Measurements from ENCODE around the gene TBC1D21.
A peak's percentile ranks its signal among the peaks of the same experiment; 100 is the strongest.

The TBC1D21 gene

DNA sequence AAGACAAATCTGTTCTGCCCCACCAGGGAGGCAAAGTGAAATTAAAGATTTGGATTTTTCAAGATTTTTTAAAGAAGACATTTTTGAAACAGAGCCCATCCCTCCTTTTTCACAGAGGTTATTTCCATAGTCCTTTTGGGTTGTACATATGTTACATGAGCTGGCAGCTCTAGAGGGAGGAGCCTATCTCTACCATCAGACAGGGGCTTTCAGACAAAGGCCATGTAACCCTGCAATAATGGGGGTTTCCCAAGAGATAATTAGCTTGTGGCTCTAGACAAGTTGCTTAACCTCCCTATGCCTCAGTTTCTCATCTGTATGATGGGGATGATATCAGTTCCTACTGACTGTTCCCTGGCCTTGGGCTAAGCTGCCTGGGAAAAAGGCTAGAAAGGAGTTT is 8.0 kb upstream of the TBC1D21 start:
- DNase-seq, result no peak

DNA sequence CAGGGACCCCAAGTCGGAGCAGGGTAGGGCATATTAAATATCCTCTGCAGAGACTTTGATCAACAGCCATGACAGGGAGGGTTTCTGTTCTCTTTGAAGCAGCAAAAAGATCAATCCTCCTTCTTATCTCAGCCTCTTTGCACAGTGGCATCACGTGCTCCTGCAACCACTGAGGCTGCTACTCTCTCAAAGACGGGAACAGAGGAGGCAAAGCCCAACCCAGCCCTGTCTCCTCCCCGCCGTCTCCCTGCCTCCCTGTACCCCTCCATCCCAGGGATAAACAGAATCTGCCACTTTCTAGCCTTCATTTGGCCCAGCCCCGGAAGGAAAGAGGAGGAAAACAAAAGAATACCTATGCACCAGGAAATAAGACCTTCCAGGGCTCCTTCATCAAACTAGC is 7.5 kb upstream of the TBC1D21 start:
- no peak for DNase-seq

DNA sequence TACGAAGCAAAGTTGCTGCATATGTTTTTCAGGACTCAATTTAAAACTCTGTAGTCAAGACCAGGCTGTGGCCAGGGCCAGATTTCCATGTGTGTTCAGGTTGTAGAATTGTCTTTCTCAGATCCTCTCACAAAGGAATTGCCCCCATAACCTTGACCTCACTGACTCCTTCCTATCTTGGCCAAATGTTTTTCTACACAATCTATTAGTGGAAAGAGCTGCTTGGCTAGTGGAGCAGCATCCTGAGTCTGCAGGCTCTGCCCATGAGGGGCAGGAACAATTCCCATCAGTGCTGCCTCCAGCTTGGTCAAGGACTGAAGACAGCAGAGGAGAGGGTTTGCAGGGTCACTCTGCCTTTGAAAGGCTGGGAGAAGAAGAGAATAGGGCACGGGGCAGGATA is 6.9 kb upstream of the TBC1D21 start:
- DNase-seq, result no peak

DNA sequence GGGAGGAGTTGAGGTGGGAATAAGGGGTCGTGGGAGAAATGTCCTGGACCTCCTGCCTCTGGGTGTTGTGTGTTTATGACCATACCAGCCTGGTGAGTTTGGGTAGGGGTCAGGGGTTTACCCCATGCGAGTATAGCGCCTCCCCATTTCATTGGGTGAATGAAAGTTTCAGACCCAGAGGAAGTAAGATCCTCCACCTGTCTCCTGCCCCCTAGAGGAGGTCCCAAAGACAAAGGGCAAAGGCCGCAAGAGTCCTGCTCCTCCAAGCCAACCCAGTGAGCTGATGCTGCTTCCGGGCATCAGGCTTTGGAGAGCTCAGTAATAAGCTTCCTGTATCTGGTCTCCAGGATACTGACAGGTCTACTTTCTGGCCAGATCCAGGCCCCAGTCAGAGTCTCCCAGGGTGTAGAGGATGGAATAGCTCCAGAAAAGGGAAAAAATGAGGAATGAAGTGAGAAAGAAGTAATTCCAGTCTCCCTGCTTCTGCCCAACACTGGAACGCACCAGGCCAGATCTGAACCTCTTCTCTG is 6.4 kb upstream of the TBC1D21 start:
- no peak for DNase-seq

DNA sequence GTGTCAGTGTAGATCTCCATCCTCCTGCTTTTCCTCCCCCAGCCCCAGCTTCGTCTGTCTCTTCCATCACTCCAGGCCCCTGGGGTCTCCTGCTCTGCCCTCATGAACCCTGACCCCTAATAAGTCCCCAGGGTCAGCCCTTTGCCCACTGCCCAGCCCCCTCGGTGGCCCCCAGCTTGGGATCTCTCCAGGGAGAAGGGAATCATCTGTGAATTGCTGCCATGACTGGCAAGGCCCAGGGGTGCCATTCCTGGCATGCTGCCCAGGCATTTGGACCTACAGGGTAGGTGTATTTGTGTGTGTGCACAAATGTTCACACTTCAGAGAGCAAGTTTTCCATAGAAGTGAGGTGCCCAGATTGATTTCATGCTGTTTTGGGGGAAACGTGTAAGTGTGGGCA is 5.9 kb upstream of the TBC1D21 start:
- no peak for DNase-seq

DNA sequence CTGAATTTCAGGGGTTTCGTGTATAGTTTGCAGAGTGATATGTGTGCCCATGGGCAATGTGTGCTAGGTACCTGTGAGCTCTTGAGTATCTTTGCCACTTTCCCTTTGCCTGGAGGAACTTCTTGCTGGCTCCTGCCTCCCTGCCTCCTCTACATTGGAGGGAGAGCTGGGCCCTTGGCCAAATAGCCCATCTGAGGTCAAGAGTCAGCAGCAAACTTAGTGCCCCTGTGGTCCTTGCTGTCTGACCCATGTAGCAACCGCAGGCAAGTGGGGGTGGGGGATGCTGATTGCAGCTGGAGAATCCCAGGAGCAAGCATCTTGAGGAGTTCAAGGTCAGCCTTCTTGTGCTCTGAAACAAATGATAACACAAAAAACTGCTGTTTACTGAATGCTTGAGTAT is 5.4 kb upstream of the TBC1D21 start:
- DNase-seq, result no peak

DNA sequence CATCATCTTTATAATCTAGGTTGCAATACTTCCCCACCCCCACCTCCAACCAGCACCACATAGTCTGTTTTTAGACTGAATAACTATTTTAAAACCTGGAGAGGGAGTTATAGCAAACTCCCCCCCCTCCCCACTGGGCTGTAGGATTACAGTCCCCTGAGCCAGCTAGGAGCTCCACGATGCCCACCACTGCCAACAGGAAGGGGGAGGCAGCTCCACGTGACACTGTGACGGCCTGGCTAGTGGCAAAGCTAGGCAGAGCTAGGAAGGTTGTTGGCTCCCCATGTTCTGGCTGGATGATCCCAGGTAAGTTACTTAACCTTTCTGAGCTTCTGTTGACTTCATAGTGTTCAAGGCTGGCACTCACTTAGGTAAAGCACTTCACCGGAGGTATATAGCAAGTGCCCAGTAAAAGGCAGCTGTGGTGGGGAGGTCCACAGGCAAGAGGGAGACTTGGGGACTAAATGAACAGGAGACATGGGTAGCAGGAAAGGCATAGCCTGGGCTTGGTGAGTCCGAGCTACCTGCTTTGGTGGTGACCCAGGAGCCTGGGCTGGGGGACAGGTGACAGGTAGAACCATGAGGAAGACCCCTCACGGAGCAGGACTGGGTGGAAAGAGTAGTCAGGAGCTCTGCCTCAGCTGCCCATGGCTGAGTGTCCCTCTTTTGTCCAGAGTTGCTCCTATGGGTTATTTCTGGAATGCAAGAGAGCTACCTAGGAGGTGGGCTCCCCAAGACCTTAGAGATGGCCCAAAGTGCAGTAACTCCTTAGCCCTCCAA is 4.0 kb upstream of the TBC1D21 start:
- no peak for DNase-seq

DNA sequence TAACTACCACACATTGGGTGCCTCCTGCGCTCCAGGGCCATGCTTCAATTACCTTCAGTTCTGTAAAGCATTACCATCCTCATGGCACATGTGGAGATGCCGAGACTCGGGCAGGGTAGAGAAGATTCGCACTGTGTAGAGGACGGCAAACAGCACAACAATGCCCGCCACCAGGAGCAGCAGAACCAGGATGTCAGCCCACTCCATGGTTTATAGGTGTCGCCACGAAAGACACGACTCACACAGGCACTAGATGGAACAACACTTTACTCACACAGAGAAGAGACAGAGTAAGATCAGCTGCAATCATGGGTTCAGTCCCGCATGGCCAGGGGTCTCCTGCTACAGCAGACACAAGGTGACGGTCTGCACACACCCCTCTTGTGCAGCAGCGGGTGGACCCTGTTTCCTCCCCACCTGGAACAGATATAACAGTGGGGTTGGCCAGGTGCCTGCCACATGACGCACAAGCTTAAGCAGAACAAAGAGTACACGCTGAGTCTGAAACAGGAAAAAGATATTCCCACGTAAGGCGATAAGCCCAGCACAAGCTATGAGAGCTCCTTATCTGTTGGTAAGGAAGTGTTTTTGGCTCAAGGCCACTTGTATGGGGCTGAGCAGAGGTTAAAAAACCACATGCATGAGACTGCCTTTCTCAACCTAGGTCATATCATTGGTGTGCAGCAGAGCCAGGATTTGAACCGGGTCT is 2.5 kb upstream of the TBC1D21 start:
- no peak for DNase-seq

DNA sequence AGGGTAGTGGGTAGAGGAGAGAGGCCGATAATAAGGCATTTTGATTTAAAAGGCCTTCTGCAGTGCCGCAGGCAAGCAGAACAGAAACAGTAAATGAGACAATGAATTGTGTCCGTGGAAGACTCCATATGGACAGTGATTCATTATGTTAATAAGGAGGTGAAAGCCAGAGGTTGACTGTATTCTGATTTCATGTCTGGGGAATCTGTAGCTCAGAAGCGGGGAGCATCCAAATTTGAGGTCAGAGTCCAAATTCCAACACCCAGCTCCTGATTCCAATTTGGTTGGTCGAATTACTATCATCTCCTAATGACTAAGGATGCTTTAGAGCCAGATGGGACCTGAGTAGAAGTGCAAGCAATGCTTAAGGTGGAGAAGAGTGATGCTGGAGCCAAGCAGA is 1.0 kb upstream of the TBC1D21 start:
- no peak for DNase-seq

DNA sequence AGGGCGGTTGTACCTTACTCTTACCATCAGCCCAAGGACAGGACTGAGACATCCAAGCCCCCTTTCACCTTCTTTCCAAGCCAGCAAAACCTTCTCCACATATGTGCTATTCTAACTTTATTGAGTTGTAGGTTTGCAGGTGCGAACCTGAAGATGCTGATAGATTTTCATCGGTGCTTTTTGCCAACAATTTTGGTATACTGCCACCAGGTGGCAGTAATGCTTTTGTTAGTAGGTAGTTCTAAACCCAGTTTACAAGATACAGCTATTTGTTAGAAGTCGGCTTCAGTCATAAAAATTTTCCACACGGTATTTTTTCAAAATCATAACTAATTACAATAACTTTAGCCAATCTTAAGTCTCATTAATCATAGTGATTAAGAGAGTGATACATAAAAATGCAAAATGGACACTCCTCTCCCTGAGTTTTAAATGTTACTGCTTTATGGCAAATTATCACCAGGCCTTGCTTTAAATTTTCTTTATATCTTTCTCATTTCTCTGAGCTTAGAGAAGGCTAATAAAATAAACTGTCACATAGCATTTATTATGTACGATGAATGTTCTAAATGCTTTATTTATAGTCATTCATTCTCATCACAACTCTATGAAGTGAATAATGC is 636 bp downstream of the TBC1D21 start:
- peak; percentile 29 for DNase-seq

DNA sequence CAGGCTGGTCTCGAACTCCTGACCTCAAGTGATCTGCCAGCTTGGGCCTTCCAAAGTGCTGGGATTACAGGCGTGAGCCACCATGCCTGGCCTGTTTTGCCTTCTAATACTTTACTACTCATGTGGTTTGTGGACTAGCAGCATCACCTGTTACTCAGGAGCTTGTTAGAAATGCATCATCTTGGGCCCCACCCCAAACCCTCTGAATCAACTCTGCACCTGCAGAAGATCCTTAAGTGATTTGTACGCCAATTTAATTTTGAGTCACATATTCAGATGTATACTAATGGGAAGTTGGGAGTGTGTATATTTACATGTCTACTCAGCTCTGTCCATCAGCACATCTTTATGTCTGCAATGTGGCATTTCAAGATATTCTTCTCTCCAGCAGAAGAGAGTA is 6.1 kb downstream of the TBC1D21 start:
- no peak for DNase-seq

DNA sequence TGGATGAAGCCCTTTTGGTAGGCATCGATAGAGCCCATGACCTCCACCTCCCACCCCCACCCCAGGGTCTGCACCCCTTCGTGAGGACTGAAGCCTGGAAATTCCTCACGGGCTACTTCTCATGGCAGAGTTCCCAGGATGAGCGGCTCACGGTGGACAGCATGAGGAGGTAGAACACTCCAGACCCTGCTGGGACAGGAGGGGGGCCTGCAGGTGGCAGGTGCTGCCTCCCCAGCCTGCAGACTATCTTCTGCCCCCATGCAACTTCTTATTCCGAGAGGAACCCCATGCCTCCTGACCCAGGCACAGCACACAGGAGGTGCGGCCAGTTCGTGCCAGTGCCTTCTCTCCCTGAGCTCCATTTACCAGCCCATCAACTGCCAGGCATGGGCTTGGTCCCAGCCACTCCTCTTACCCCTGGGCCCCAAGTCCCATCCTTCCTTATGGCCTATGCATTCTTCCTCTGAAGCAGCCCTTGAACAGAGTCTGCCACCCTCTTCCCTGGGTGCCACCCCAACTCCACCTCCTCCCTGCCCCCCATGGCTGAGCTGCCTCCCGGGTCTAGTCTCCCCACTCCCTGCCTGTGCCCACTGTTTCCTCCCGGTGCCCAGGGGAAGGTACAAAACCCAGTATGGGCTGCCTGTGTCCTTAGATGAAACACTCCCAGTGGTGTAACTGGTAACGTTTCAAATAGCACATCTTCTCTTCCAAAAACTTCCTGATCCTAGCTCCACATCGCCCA is 8.4 kb downstream of the TBC1D21 start:
- no peak for DNase-seq

DNA sequence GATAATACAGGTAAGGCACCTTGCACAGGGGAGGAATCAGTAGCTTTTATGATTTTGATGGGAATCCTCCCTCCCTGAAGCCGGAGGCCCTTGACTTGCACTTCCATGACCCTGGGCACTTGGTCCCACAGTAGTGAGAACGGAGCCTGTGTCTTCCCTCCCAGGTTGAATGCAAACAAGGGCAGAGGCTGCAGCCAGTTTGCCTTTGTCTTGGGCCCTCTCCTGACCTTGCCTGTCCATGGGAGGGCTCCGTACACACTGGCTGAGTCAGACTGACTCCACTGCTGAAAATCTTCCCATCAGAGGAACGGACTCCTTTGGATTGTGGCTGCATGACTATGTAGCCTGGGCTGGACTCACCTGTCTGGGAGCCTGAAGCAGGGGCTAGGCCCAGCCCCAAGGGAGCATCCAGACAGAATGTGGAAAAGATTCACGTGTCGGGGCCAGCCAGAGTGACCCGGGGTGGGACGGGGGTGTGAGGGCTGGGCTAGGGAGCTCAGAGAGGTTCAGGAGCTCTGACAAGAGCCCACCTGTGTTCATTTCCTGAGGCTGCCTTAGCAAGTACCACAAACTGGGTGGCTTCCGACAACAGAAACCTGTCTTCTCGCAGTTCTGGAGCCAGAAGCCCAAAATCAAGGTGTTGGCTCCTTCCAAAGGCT is 9.5 kb downstream of the TBC1D21 start:
- no peak for DNase-seq

DNA sequence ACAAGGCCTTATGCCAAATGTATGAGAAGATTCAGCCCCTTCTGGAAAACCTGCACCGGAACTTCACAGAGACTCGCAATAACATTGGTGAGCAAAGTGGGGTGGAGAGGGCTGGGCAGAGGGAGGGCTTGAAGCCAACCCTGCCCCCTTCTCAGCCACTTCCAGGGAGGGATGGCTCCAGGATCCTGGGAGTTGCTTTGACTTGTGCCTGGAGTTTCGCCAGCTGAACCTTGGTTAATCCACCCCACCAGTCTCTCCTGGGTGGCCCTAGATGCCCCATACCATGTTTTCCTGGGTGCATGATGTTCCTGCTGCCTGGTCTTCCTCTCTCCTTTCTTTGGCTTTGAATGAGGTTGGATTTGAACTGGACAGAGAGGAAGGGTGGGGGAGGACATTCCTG is 10.8 kb downstream of the TBC1D21 start:
- no peak for DNase-seq

DNA sequence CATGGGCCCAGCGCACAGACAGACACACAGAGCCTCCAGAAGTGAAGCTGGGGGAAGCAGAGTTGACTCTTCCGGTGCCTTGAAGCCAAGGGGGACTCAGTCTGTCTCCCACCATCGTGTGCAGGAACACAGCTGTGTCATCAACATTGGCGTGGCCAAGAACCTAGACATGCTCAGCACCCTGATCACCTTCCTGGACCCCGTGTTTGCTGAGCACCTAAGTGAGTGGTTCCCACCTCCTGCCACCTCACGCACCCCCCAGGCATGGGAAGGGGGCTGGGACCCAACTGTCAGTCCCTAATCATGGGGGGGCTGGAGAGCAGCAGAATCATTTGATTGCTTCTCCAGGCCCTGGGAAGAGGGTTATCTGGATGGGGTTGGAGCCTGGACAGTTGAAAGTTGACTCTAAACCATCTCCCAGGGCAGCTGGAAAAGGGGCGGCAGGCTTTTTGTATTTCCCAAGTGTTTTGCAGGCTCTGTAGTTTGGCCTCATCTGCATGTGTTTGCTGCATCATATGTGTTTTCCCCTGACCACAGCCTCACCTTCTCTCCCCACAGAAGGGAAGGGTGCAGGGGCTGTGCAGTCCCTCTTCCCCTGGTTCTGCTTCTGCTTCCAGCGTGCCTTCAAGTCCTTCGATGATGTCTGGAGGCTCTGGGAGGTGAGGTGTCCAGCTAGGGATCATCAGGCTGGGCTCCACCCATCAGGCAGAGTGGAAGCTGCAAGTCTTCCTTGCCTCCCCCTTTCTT is 12.8 kb downstream of the TBC1D21 start:
- DNase-seq, result no peak

DNA sequence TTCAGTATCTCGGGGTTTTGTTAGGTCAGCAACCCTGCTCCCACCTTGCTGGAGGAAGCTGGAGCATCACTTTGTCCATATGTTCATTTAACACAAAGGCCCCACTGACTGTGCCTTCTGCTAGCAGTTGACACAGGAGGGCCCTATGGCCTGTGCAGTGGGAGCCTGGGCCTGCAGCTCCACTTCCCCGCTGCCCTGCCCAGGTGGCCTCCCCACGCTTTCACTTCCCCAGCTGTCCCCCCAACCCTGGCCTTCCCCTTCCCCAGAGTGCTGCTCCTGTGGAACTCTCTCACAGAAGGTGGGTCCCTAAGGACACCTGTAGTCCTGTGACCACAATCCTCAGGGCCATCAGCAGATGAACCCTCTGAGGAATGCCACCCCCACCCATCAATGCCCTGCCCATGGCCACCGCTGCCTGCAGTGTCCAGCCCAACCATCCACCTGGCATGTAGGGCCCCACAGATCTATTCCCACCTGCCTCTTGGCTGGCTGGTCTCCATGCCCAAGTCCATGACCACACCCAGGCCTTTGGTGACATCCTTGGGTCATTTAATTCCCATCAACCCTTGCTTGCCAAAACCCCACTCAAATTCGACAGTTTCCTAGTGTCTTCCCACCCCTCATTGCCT is 13.5 kb downstream of the TBC1D21 start:
- no peak for DNase-seq

DNA sequence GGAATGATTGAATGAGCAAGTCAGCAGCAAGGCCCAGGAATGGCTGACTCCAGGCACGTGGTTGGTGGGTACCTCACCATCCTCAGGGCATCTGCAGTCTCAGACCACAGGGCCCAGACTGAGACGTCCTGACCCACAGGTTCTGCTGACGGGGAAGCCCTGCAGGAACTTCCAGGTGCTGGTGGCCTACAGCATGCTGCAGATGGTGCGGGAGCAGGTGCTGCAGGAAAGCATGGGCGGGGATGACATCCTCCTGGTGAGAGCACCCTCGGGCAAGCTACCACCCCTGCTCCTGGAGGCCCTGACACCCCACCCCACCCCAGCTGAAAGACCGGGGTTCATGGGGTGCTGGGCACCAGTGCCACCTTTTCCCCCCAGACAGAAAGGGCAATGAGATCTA is 14.1 kb downstream of the TBC1D21 start:
- DNase-seq, result no peak

DNA sequence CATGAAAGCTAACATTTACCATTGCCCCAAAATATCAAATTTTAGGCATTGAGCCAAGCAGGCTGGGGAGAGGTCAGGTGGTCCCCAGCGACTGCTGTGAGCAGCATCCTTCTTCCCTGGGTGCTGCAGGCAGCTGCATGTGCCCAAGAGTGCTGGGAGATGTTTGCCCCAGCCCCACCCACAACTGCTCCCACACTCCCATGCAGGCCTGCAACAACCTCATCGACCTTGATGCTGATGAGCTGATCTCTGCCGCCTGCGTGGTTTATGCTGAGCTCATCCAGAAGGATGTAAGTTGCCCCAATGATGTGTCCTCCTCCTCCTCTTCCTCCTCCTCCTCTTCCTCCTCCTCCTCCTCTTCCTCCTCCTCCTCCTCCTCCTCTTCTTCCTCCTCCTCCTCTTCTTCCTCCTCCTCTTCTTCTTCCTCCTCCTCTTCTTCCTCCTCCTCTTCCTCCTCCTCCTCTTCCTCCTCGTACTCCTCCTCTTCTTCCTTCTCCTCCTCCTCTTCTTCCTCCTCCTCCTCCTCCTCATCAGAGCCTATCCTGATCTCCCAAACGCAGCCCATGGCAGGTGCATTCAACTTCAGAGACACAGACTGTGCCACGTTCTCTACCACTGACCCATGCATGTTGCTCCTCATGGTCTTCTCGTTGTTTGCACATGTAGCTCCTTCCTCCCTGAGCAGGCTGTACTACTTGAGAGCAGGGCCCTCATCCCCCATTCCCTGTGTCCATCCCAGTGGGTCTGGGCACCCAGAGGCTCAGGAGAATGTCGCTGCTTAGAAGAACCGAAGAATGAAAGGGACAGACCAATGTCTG is 15.1 kb downstream of the TBC1D21 start:
- DNase-seq, result no peak

DNA sequence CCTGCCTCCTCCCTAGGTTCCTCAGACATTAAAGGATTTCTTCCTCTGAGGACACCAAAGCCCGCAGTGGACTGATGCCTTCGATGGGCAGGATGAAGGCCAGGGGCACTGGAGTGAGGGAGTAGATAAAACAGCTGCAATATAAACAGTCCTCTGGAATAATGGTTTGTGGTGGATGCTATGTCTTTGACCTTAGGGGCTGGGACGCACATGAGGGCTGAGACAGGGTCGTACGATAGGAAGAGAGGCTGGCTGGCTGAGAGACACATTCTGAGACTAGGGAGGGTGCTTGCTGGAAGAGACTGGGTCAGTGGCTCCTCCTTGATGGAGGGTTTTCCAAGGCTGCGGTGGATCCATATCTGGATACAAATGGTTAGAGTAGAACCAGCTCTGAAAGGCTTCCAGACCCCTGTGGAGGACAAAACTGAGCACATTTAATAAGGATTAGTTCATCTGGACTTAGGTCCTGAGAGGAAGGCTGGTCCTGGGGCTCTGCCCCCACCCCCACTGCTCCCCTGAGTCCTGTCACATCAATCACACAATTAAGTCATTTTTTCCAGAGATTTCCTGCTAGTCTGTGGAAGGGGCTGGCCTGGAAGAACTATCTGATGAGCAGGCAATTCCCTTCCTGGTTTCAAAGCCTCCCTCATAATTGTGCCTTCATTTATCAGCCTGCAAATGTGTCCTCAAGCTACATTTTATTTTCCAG is 15.8 kb downstream of the TBC1D21 start:
- DNase-seq, result no peak

DNA sequence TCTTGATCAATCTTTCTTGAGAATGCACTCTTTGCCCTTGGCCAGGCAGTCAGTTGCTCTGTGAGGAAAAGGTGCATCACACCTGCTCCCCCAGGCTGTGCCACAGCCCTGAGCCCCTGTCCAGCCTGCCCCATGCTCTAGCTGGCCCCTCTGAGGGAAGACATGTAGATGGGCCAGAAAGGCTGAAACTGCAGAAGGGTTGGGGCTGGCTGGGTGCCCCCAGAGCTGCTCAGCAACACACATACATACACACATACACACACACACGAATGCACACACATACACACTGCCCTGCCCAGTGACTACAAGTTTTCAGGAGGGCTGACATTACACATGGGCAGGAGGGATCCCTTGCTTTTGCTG is 16.4 kb downstream of the TBC1D21 start:
- DNase-seq, result no peak

Data from GF-D8 (cell line).